Cardiac muscle cell (in vitro differentiated cells and primary cell): ENCODE results near the gene HPS5. TPM values are rescaled to one million over a fixed set of nuclear protein-coding genes. Genes with fewer than 3 reads are reported as not detected.
A peak's percentile ranks its signal among the peaks of the same experiment; 100 is the strongest.

Experiments used
- DNase-seq, 2 donors: peaks; one replicate each; pipeline versions ENCODE4 v3.0.0 to v3.0.0-alpha.2; 2010 to 2017; ENCODE audit warnings: low read depth in 1 of 2, low spot score in 1 of 2
- H3K27ac ChIP-seq: fragments of 200-600 bp; sonication (generic); 2 replicates; pipeline ENCODE4 v1.5.1; 2016
- H3K27me3 ChIP-seq: fragments of 200-600 bp; sonication (generic); 2 replicates; pipeline ENCODE4 v1.6.0; 2016; ENCODE audit warnings: control low read depth
- H3K36me3 ChIP-seq: fragments of 200-600 bp; sonication (generic); 2 replicates; pipeline ENCODE4 v1.5.1; 2016; ENCODE audit warnings: control low read depth
- H3K4me1 ChIP-seq: fragments of 200-600 bp; sonication (generic); 2 replicates; pipeline ENCODE4 v1.8.1; 2017; ENCODE audit warnings: low read depth, mild to moderate bottlenecking, mixed run types
- H3K4me3 ChIP-seq: fragments of 200-600 bp; sonication (generic); 2 replicates; pipeline ENCODE4 v1.5.1; 2016; ENCODE audit warnings: mild to moderate bottlenecking
- H3K9me3 ChIP-seq: fragments of 200-600 bp; sonication (generic); 2 replicates; pipeline ENCODE4 v1.5.1; 2017; ENCODE audit warnings: low read depth, mild to moderate bottlenecking, control low read depth
- polyA plus RNA-seq: library from polyadenylated mRNA; unstranded; fragments of >200 nt; fragmentation: Nextera tagmentation; extraction: Ambion mirVana; gene quantifications from 2 replicates; pipeline ENCODE4 v1.2.1, GENCODE V29; 2016
- total RNA-seq: library from RNA; depleted of rRNA; stranded (reverse); fragments of >200 nt; gene quantifications from 2 replicates; pipeline ENCODE4 v1.2.3, GENCODE V29; 2016
- TF ChIP-seq, protein P1 (sequence below): IDR thresholded peaks from 2 replicates; pipeline ENCODE4 v1.5.1; 2012; ENCODE audit warnings: low read depth, mild to moderate bottlenecking, low read length

The HPS5 gene
- total and polyA plus RNA-seq, 2 experiments from 2014 or later = 7.3 to 9.5 TPM

GRCh38 chr11:18288911-18289310 lies 33.0 kb downstream of the HPS5 start:
- Histone ChIP-seq H3K9me3 (no peaks in the 10 kb centered on the region), H3K4me3 (no peak overlapping the region), H3K4me1 (no peaks in the 10 kb centered on the region), H3K27ac (no peak overlapping the region), H3K27me3 (no peaks in the 10 kb centered on the region), H3K36me3 (peaks cover 44% of the 10 kb centered on the region)
- DNase-seq = no peak
- TF ChIP-seq, protein P1, sequence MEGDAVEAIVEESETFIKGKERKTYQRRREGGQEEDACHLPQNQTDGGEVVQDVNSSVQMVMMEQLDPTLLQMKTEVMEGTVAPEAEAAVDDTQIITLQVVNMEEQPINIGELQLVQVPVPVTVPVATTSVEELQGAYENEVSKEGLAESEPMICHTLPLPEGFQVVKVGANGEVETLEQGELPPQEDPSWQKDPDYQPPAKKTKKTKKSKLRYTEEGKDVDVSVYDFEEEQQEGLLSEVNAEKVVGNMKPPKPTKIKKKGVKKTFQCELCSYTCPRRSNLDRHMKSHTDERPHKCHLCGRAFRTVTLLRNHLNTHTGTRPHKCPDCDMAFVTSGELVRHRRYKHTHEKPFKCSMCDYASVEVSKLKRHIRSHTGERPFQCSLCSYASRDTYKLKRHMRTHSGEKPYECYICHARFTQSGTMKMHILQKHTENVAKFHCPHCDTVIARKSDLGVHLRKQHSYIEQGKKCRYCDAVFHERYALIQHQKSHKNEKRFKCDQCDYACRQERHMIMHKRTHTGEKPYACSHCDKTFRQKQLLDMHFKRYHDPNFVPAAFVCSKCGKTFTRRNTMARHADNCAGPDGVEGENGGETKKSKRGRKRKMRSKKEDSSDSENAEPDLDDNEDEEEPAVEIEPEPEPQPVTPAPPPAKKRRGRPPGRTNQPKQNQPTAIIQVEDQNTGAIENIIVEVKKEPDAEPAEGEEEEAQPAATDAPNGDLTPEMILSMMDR = no peak

GRCh38 chr11:18285841-18286240 lies 36.1 kb downstream of the HPS5 start:
- no peaks in the 10 kb centered on the region for H3K9me3 ChIP-seq
- no peak for DNase-seq
- no peak overlapping the region for H3K4me3 ChIP-seq
- no peaks in the 10 kb centered on the region for H3K27me3 ChIP-seq
- no peaks in the 10 kb centered on the region for H3K4me1 ChIP-seq
- no peak overlapping the region for H3K27ac ChIP-seq
- TF ChIP-seq, protein P1 = no peak
- H3K36me3 ChIP-seq = peaks cover 33% of the 10 kb centered on the region

DNA sequence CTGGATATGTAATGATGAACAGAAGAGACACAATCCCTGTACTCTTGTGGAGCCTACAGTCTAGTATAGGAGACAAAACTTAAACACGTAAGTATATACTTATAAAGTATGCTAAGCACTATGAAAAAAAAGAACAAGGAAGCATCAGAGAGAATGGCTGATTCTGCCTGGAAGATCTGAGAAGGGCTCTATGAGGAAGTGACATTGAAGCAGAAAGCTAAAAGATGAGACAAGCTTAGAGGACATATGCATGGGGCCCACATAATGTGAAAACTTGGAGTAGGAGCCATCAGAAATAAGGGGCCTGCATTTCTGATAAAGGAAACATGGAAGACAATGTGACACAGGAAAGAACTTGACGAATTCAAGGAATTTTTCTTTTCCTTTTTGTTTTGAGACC lies 39.3 kb downstream of the HPS5 start:
- Histone ChIP-seq H3K36me3 (peaks cover 26% of the 10 kb centered on the region), H3K27me3 (no peaks in the 10 kb centered on the region), H3K9me3 (no peaks in the 10 kb centered on the region), H3K4me3 (no peak overlapping the region), H3K27ac (no peak overlapping the region), H3K4me1 (no peaks in the 10 kb centered on the region)
- TF ChIP-seq, protein P1 = no peak
- no peak for DNase-seq

- peaks cover 20% of the 10 kb centered on the region for H3K36me3 ChIP-seq
Measured at GRCh38 chr11:18280438-18281045, 41.4 kb downstream of the HPS5 start.

GRCh38 chr11:18277565-18278271 lies 44.2 kb downstream of the HPS5 start:
- Histone ChIP-seq H3K27me3 (no peaks in the 10 kb centered on the region), H3K4me3 (no peak overlapping the region), H3K4me1 (no peaks in the 10 kb centered on the region), H3K36me3 (peaks cover 9% of the 10 kb centered on the region), H3K27ac (no peak overlapping the region), H3K9me3 (no peaks in the 10 kb centered on the region)
- TF ChIP-seq, protein P1 = no peak
- DNase-seq = peak in 1 of 2 donors; percentile 65

More at GRCh38 chr11:18280438-18281045, 41.4 kb downstream of the HPS5 start:
- Histone ChIP-seq H3K4me1 (no peaks in the 10 kb centered on the region), H3K4me3 (no peak overlapping the region), H3K27me3 (no peaks in the 10 kb centered on the region), H3K9me3 (no peaks in the 10 kb centered on the region), H3K27ac (no peak overlapping the region)
- no peak for DNase-seq
- TF ChIP-seq, protein P1 = no peak
